AG09319 (cell line): ENCODE measurements around the gene TNKS1BP1.

Experiments used
- DNase-seq: peaks from one replicate; pipeline ENCODE4 v3.0.0-alpha.2; 2010; ENCODE audit warnings: low read depth; ENCODE audit errors: extremely low read depth
- CTCF ChIP-seq: IDR thresholded peaks from 2 replicates; pipeline ENCODE4 v1.5.1; 2011; ENCODE audit warnings: low read depth, mild to moderate bottlenecking, inconsistent platforms, low read length, moderate library complexity

The TNKS1BP1 gene

GRCh38 chr11:57353446-57353845 lies 28.7 kb upstream of the TNKS1BP1 start:
- DNase-seq = no peak
- TF ChIP-seq CTCF = no peak

GRCh38 chr11:57353036-57353435 lies 28.3 kb upstream of the TNKS1BP1 start:
- DNase-seq = no peak
- TF ChIP-seq CTCF = no peak

GRCh38 chr11:57349491-57350274 lies 24.9 kb upstream of the TNKS1BP1 start:
- no peak for DNase-seq
- peak; percentile 90 for TF ChIP-seq CTCF

- no peak for DNase-seq
- no peak for TF ChIP-seq CTCF
Observed at GRCh38 chr11:57348636-57349313, 24.0 kb upstream of the TNKS1BP1 start.

- DNase-seq = no peak
- TF ChIP-seq CTCF = no peak
Observed at GRCh38 chr11:57348052-57348451, 23.3 kb upstream of the TNKS1BP1 start.

- TF ChIP-seq CTCF = no peak
- DNase-seq = no peak
Observed at GRCh38 chr11:57347336-57347735, 22.6 kb upstream of the TNKS1BP1 start.

- peak; percentile 65 for TF ChIP-seq CTCF
- no peak for DNase-seq
Observed at GRCh38 chr11:57345555-57346211, 20.9 kb upstream of the TNKS1BP1 start.
